Right ventricle myocardium inferior (tissue), 1 donor: ENCODE data around the gene CCSER1. TPM values are rescaled to one million over a fixed set of nuclear protein-coding genes. Genes with fewer than 3 reads are reported as not detected.
A peak's percentile ranks its signal among the peaks of the same experiment; 100 is the strongest.
"Not testable (repeated sequence)": the region's sequence is repeated elsewhere in the genome, so short reads cannot be mapped to it uniquely, and the experiment has no call there.

ENCODE experiments used
- ATAC-seq: fragments of 200-7000 bp; cut with Tn5 transposase; one replicate; pipeline ENCODE4 v1.9.1; 2020; ENCODE audit warnings: mild to moderate bottlenecking, moderate library complexity
- DNase-seq: peaks from one replicate; pipeline ENCODE4 v3.0.0; 2021; ENCODE audit errors: missing footprints
- intact Hi-C: fragments of 100-400 bp; cut with DNase I; formaldehyde crosslinking; loops from one replicate; pipeline ENCODE4 v1.11.0; 2022
- total RNA-seq: library from RNA; stranded (reverse); fragmentation: NEBNext Ultra II Directional; extraction: Animal tissue kit (Norgen Biotek cat#: 25700); gene quantifications from one replicate; pipeline ENCODE4 v1.2.1, GENCODE V29; 2021
- donor health status: DM: no; HTN: yes; CAD: no; lungs with severe emphysema.

CCSER1 gene
- total RNA-seq, 1 donor from 2014 or later = 12.9 TPM

DNA sequence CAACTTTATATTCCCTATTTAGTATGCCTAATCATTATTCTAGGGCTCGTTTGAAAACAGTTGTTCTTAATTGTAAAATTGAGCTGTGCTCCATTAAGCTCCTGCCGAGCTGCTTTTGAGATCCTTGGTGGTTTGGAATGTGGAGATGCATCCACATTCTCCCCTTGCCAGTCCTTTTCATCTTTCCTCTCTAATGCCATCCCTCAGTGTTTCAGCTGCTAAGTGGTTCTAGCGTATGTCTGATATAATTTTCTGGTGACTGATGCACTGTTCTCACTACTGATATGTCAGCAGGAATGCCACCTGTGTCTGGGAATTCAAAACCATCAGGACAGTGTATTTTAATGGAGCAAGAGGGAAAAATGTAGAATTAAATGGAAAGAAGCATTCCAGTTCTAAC lies 1085.0 kb downstream of the CCSER1 start:
- ATAC-seq (no peak), DNase-seq (no peak)
- intact Hi-C loops = no loop called here

DNA sequence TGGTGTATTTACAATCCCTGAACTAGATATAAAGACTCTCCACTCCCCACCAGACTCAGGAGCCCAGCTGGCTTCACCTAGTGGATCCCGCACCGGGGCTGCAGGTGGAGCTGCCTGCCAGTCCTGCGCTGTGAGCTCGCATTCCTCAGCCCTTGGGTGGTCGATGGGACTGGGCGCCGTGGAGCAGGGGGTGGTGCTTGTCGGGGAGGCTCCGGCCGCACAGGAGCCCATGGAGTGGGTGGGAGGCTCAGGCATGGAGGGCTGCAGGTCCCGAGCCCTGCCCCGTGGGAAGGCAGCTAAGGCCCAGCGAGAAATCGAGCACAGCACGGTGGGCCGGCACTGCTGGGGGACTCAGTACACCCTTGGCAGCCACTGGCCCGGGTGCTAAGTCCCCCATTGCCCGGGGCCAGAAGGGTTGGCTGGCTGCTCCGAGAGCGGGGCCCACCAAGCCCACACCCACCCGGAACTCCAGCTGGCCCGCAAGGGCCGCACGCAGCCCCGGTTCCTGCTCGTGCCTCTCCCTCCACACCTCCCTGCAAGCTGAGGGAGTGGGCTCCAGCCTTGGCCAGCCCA lies 1090.7 kb downstream of the CCSER1 start:
- DNase-seq, intact Hi-C loops, ATAC-seq: not testable (repeated sequence)

DNA sequence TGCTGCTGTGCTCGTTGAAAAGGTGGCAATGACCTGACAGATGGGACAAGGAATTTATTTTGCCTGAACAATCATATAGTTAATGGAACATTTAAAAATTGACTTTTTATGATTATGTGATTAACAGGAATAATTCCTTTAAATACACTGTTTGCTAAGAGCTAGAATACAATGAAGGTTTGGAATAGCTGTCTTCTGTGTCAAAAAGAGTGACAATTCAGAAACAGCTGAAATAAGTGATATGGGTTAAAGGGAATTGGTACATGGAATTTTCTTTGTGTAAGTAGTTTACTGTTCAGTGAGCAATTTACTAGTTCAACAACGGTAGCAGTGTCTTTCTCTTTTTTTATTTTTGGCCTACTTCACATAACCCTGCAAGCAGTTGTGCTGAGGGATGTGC lies 1093.1 kb downstream of the CCSER1 start:
- ATAC-seq = no peak
- intact Hi-C loops = no loop called here
- no peak for DNase-seq

DNA sequence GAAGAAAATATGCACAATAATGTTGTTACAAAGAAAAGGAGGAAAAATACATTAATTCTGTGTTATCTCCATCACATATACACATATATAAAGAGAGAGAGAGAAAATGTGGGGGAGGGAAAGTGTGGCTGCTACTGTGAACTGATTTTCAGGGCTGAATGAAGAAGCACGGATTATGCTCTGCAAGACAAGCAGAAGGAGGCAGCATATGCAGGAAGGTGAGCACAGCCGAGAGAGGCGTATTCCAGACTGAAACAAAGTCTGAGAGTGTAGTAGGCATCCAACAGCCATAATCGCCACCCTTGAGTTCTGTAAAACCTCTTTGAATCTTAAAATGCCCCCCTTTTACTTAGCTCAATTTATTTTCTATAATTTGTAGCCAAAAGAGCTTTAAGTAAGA lies 1094.8 kb downstream of the CCSER1 start:
- no peak for ATAC-seq
- intact Hi-C loops = no loop called here
- DNase-seq = no peak

DNA sequence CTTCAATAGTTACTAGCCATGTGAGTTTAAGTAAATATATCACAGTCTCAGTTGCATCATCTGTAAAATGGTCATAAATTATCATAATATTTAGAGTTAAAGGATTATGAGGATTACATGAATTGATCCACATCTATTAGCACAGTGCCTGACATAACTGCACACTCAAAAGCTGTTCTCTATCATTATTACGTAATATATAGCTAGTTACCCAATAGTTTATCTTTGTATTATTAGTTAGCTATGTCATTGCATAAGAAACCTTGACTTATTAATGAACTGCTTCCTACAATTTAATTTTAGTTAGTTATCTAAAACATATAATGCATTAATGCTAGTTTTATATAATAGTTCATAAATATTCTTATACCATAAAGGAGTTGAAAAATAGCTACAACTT lies 1099.7 kb downstream of the CCSER1 start:
- ATAC-seq = no peak

DNA sequence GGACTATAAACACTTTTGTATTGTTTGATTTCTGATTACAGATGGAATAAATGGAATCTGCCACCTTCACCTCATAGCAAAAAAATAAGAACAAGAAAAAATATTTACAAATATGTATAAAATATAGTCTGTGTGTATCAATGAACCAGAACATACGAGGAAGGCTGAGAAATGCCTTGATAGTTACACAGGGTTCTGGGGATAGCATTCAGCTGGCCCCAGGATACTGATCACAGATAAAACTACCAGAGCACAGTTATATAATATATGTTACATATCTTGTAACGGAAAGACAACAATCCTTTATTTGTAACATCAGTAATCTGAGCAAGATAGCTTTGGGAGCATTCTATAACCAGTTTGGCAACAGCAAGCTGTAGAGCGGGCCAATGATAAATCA lies 1101.5 kb downstream of the CCSER1 start:
- intact Hi-C loops = no loop called here
- DNase-seq (no peak), ATAC-seq (no peak)

More for the DNA sequence above, 1099.7 kb downstream of the CCSER1 start:
- no peak for DNase-seq
- intact Hi-C loops = no loop called here

DNA sequence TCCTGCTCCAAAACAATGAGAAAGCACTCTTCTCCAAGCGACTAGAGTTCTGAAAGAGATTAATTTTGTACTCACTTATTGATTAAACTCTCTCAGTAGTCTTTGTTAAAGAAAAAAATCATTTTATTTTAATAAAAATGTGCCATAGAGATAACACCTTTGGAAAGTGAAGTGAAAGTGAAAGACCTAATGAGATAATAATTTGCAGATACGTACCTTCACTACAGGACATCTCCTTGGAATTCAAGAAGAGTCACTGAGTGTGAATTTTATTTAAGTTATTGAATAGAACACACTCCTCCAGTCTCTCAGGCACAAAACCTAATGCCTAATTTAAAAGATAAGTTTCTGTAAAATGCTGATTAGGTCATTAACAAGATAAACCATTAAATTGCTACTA lies 1106.0 kb downstream of the CCSER1 start:
- ATAC-seq = no peak
- no peak for DNase-seq
- intact Hi-C loops = no loop called here

DNA sequence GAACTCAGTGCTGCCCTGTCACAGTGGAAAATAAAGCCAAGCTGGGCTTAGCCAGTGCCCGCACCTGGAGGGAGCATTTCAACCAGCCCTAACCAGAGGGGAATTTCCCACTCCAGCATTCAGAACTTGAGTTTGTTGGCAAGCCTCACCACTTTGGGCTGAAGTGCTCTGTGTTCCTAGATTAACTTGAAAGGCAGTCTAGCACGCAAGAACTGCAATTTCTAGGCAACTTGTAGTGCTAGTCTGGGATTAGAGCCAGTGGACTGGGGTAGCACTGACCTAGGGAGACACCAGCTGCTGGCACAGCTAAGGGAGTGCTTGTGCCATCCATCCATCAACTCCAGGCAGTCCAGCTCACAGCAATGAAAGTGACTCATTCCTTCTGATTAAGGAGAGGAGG lies 1115.9 kb downstream of the CCSER1 start:
- DNase-seq = peak; percentile 70
- intact Hi-C loops = loop anchor here (2.0 kb wide), 1 partner anchor 114 kb away; no protein-coding TSS in a partner anchor
- peak; percentile 98 for ATAC-seq

DNA sequence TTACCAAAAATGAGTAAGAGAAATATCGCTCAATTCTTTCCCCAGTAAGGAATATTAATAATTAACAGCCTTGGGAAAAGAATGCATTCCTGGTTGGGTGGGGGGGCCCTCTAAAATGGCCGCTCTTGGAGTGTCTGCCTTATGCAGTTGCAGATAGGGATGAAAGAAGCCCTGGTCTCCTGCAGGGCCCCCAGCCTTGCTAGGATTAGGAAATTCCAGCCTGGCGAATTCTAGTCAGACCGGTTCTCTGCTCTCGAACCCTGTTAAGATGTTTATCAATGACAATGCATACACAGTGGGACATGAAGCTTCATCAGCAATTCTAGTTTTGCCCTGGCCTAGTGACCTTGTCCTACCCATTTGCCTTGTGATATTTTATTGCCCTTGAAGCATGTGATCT lies 1128.8 kb downstream of the CCSER1 start:
- ATAC-seq = no peak
- intact Hi-C loops = no loop called here
- no peak for DNase-seq

DNA sequence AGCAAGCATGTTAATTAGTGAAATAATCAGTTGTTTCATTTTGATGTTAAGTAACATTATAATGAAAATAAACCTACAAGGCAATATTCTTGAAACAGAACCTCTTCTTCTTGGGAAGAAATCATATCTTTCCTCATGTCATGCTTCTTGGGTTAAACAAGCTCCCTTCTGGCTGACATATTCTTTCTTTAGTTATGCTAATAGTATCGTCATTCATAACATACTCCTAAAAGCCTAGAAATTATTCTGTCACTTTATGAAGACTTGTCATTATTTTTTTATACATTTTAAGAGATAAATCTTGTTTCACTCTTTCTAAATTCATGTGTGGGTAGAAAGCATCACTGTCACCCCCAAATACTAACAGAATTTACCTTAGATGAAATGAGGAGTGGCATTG lies 1129.6 kb downstream of the CCSER1 start:
- no peak for DNase-seq
- intact Hi-C loops = no loop called here
- no peak for ATAC-seq

DNA sequence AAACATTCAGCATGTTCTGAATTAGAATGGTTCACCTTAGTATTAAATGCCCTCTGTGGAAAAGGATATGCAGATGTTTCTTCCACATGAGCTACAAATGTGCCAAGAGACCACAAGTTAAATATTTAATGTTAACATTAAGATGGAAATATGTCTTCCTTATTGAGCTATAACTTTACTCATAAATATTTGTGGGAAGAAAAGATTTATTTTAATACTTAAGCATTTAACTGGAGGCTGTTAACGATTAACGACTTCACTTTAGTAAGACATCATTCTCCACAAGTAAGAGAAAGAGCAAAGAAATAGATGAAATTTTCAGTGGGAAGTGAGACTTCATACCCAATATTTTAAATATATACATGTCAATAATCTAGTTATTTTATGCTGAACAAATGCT lies 1130.5 kb downstream of the CCSER1 start:
- DNase-seq (no peak), ATAC-seq (no peak)
- intact Hi-C loops = no loop called here

DNA sequence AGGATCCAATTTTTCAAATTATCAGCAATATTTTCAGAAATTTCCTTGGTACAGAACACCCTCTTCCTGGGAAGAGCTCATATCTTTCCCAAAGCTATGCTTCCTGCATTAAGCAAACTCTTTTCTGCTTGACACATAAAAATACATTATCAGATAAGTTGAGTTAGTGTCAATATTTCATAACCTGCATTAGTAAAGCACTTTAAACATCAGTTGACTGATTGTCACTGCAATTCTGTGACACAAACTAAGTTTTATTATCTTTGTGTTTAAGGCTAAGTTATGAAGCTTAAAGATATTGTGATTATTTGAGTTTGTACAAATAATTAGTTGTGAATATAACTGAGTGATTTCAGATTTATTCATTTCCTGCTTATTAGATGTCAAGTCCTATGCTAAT lies 1131.1 kb downstream of the CCSER1 start:
- intact Hi-C loops = no loop called here
- ATAC-seq (no peak), DNase-seq (no peak)

DNA sequence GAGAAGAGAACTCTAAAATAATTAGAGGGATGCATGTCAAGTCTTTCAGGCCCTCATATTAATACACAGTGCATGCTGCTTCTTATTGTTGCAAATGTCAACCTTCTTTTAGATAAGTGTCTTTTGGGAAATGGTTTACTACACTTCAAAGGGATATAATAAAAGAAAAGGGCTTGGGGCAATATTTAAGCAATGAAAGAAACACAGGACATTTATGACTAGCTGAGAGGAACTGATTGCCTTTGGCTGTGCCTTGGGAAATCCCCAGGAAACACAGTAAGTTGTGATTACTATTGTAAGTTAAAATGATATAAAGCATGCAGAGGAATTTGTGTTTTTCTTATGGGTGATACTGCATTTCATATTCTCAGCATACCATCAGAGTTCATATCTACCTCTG lies 1140.3 kb downstream of the CCSER1 start:
- ATAC-seq (no peak), DNase-seq (no peak)
- intact Hi-C loops = no loop called here

DNA sequence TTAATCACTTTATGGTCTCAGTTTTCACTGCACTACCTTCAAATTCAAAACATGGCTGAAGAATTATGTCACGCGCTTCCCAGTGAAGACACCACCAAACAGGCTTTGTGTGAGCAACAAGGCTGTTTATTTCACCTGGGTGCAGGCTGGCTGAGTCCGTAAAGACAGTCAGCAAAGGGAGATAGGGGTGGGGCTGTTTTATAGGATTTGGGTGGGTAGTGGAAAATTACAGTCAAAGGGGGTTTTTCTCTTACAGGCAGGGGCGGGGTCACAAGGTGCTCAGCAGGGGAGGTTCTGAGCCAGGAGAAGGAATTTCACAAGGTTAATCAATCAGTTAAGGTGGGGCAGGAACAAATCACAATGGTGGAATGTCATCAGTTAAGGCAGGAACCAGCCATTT lies 1141.3 kb downstream of the CCSER1 start:
- DNase-seq, intact Hi-C loops, ATAC-seq: not testable (repeated sequence)

DNA sequence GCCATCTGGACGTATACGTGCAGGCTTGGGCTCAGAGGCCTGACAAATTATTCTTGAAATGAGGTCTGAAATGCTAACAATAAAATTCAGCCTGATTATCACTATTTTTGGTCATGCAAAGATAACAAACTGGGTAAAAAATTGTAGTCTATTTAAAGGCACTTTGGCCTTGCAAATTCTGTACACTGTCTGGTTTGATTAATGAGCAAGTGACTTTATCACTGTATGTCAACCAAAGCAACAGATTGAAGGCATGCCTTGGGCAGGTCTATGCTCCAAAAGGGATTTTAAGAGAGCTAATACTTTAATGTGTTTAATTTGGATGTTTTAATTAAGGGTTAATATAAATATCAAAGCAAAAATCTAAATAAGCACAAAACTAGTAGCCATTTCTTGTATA lies 1141.7 kb downstream of the CCSER1 start:
- DNase-seq (no peak), ATAC-seq (no peak)
- intact Hi-C loops = no loop called here

DNA sequence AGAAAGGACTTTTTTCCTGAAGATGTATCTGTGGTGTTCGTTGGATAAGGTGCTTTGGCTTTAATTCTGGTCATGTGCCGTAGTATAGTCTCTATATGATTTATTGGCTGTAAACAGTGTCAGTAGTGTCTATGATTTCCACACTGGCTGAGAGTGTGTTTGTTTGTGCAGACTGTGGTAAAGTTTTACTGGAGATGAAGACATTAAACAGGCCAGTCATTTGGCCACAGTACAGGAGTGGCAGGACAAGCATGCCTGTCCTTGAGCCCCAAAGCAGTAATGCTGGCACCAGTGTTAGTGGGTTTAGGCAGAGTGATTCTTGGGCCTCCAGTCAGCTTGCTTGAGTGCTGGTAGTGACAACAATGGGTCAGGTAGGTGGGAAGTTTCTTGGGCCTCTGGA lies 1152.7 kb downstream of the CCSER1 start:
- intact Hi-C loops = no loop called here
- DNase-seq (no peak), ATAC-seq (peak; percentile 79)

DNA sequence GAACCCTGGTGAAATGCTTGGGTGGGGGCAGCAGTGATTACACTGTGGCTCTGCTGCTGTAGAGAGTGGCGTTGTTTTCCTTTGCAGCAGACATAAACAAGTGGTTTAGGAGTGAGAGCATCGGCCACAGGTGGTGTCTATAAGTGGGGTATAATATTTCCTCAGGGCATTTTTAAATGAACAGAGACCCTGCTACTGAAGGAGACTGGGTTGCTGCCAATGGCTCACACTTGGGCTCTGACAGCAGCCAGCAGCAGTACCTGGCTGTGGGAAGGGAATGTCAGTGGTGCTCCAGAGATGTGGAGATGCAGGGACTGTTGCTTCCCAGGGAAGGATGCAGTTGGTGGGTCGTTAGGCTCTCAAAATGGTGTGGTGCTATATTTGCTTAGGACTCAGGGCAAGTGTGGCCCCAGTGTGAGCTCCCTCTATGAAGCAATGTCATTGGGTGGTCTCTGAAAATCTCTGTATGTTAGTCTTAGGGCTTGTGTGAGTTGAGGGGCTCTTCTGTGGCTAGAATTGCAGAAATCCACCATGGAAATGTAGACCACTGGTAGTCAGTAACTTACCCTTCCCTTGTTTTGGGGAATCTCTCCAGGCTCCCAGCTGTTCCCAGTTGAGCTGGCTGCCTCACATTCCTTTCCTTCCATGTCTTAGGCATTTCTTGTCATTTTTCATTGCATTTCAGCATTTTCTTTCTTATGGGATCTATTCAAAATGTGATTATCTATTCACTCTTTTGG lies 1153.5 kb downstream of the CCSER1 start:
- no peak for DNase-seq
- intact Hi-C loops = no loop called here
- ATAC-seq = no peak

DNA sequence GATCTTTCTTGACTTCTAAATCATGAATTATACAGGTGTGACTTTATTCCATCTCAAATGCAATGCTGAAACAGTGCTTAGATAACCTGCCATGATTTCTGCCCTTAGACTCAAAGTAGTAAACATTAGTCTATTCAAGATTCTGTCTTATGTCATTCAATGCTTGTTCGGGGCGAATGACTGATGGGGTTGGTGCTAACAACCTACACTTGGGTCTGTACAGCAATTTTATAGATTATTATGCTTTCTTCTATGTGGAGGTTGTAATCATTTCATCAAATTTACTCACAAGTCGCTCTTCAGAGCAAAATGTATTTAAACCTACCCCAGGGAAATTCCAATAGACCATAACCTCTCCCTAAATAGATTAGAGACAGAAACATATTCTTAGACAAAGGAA lies 1155.0 kb downstream of the CCSER1 start:
- DNase-seq (no peak), ATAC-seq (no peak)
- intact Hi-C loops = no loop called here

DNA sequence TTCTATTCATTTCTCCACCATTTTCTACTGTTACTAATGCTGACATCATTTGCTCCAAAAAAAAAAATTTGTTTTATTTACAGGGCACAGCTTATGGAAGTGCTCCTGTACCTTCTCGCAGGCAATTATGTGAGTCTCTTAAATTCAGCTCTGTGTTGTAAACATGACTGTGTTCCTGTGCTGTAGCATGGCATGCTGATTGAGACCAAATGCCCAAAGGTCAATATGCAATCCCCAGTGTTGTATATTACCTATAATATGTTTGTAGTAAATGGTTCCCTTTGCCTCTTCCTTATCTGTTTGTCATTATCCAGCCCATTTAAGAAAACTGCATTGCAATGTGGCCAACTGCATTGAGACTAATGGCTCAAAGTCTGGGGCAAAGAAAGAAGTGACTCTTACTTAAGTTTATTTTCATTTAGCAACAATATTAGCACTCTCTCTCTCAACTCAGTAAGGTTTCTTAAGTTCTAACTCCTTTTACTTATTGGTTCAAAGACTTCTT lies 1156.6 kb downstream of the CCSER1 start:
- intact Hi-C loops = no loop called here
- DNase-seq = no peak
- no peak for ATAC-seq

DNA sequence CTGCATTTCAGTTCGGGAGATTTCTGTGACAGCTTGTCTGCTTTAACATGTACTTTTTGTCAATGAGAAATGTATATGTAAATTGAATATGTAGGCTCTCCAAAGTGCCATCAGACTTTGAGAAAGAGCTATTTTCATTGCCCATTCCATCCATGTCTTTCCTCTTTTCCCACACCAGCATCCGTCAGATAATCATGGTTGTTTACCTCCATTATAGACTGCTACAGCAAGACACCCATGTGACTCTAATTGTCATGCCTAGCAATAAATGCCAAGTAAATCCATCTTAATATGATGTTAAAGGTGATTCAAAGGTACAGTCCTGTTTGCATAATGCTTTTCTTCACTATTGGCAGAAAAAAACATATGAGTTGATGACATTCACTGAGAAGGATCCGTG lies 1157.3 kb downstream of the CCSER1 start:
- no peak for ATAC-seq

DNA sequence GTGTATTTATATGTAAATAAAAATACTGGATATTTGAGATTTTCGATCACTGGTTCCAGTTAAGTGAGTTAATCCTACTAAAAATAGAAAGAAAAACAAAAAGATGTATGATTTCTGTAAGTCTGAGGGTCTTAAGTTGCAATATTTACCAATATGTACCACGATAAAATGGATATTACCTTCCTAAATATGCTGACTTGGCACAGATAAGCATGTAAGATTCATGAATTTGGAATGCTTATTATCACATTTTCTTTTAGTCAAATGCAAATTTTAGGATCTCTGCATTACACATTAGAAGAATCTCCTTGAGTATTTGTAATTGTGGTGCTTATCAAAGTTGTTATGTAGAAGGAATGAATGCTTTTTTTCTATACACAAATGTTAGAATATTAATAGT lies 1158.3 kb downstream of the CCSER1 start:
- intact Hi-C loops = no loop called here
- ATAC-seq (no peak), DNase-seq (no peak)

More for the DNA sequence above, 1157.3 kb downstream of the CCSER1 start:
- no peak for DNase-seq
- intact Hi-C loops = no loop called here
